ENCODE results near the gene OSMR.

The OSMR gene

GRCh38 chr5:38871790-38872551 is 26.2 kb downstream of the OSMR start:
- no peak for DNase-seq (ENCODE audit: low spot score)

- no peak for DNase-seq (ENCODE audit: low spot score)
Measured at GRCh38 chr5:38872826-38873225, 27.0 kb downstream of the OSMR start.

DNA sequence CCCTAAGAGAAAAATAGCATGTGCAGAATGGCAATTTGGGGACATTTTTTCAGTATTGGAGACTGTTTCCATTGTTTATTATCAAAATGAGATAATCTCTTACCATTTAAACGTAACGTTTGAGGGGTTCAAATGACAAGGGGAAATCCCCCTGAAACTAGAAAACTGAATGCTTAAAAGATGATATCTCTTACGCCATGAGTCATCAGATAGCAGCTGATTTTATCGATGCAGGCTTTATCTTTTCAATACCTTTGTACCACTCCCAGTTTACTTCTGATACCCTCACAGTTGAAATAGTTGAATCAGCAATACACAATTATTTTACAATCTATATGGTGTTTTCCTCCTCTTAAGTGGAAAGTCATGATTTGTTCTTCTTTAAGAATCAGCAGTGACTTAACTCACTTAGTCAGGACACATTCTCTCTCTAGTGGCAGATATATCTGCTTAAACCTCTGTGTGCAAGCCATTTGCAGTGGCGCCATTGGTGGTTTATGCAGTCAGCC is 29.2 kb downstream of the OSMR start:
- DNase-seq (ENCODE audit: low spot score) = no peak

GRCh38 chr5:38878391-38879077 is 32.7 kb downstream of the OSMR start:
- DNase-seq (ENCODE audit: low spot score) = no peak

GRCh38 chr5:38879078-38879460 is 33.3 kb downstream of the OSMR start:
- DNase-seq (ENCODE audit: low spot score) = no peak

DNA sequence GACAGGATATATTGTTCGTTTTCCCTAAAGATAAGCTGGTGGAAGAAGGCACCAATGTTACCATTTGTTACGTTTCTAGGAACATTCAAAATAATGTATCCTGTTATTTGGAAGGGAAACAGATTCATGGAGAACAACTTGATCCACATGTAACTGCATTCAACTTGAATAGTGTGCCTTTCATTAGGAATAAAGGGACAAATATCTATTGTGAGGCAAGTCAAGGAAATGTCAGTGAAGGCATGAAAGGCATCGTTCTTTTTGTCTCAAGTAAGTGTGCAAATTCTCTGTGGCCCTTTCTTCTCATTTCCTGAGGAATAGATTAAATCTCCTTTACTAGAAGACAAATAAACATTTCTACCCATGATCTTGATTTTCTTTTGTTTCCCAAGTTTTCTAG is 38.0 kb downstream of the OSMR start:
- DNase-seq (ENCODE audit: low spot score) = no peak

- DNase-seq (ENCODE audit: low spot score) = no peak
Measured at GRCh38 chr5:38885208-38885607, 39.4 kb downstream of the OSMR start.

DNA sequence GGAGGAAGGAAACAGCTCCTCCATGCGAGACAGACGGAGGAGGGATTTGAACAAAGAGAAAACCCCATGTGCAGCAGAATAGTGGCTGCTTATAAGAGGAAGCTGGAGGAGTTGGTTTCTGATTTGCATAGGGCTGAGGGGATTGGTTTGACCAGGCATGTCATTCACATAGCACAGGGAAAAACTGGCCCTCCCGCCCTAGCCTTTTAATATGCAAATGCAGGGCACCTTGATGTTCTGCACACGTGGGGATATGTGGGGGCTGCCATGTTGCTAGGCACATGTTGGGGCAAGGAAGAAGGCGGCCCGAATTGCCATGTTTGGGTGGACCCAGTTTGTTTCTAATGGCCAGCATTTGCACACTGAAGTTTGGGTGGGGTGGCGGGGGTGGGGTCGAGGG is 42.2 kb downstream of the OSMR start:
- no peak for DNase-seq (ENCODE audit: low spot score)

GRCh38 chr5:38889424-38889823 is 43.6 kb downstream of the OSMR start:
- DNase-seq (ENCODE audit: low spot score) = no peak

DNA sequence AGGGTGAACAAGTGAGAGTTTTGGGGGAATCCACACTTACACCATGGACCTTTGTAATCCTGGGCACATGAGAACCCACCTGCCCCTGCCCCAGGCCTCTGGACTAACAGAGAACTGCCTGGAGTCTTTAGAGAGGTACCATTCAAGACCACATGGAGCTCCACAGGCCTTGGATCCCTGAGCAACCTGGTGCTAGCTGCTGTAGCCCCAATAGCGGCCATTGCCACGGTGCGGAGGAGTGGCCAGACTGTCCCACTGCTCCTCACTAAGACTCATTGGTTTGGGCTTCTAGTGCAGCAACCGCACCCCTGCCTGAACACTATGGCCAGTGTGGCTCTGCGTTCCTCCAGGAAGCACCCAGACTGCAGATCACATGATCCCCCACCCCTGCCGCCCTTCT is 45.8 kb downstream of the OSMR start:
- no peak for DNase-seq (ENCODE audit: low spot score)

GRCh38 chr5:38892363-38892762 is 46.6 kb downstream of the OSMR start:
- no peak for DNase-seq (ENCODE audit: low spot score)

- DNase-seq (ENCODE audit: low spot score) = no peak
Measured at GRCh38 chr5:38896760-38897159, 50.9 kb downstream of the OSMR start.

DNA sequence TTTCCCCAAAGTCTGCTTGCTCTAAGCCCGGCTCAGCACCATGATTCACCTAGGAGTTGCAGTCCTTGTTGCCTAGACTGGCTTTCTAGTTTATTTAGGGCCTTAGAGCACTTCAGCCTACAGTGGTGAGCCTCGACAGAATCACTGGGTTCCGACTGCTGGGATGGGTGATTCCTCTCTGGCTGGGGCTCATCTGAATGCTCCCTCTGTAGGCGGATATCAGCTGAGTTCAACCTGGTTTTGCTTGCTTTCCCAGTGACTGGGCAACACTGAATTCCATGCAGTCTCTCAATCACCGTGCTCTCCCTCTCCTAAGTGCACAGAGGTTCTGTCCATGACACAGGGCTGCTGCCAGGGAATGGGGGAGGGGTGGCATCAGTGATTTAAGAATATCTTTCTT is 54.1 kb downstream of the OSMR start:
- DNase-seq (ENCODE audit: low spot score) = no peak

DNA sequence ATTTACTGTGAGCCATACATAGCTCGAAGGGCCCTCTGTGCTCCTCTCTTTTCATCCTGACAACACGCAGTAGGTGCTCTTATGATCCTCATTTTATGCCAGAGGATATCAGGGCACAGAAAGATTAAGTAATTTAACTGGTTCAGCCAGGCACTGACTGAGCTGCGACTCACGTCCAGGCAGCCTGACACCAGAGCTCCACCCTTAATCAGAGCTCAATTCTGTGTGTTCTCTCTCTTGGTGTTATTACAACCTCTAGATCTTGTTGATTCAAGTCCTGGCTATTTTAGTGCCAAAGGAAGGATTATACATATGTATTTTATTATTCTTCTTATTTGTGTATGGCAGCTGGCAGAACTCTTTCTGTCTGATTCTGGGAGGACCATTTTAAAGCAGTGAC is 59.7 kb downstream of the OSMR start:
- no peak for DNase-seq (ENCODE audit: low spot score)

GRCh38 chr5:38906503-38906902 is 60.7 kb downstream of the OSMR start:
- no peak for DNase-seq (ENCODE audit: low spot score)

GRCh38 chr5:38911933-38912332 is 66.1 kb downstream of the OSMR start:
- no peak for DNase-seq (ENCODE audit: low spot score)

DNA sequence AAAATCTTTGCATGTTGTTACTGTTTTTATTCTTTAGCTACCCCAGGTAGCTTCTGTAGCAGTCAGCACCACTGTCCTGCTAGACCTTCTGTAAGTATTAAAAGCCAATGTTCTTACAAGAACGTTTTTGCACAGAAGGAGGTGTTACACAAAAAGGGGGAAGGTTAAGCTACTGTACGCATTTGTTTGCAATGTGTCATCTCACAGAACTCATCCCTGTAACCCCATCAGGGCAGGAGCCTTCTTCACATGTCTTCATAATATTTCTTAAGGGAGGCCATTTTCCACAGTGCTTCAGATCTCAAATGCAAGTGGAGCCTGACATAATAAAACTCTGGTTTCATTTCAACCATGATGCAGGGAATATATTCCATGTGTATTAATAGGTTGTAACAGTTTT is 67.9 kb downstream of the OSMR start:
- DNase-seq (ENCODE audit: low spot score) = no peak

DNA sequence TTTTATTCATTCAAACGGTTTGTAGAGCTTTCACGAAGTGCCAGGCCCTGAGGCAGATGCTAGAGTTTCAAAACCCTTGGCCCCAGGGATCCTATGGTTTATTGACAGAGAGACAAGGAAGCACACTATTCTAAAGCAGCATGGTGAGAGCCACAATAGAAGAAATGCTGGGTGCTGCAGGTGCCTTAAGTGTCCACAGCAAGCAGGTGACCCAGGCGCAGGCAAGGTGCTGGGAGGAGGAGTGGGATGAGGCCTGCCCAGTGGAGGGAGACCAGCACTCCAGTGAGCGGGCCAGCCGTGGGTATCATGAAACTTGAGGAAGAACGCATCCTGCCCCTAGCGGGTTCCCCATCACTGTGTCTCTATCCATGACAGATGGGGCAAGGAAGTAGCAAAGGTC is 71.0 kb downstream of the OSMR start:
- no peak for DNase-seq (ENCODE audit: low spot score)

- DNase-seq (ENCODE audit: low spot score) = no peak
Measured at GRCh38 chr5:38921174-38921573, 75.4 kb downstream of the OSMR start.

DNA sequence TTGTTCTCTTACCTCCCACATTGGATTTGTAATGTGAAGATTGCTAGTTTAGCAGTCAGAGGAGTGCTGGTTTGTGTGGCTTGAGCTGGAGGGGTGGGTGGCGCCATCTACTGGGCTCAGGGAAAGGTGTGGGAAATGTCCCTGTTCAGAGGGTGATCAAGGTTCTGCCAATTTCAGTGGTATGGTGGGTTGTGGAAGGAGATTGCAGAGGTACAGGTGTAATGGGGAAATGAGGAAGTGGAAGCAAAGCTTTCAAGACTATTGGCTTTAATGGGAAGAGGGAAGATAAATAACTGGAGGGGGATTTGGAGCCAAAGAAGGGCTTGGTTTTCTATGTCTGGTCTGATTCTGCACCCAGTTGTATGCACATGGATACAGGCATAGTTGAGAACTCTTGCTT is 76.4 kb downstream of the OSMR start:
- peak; percentile 67 for DNase-seq (ENCODE audit: low spot score)

DNA sequence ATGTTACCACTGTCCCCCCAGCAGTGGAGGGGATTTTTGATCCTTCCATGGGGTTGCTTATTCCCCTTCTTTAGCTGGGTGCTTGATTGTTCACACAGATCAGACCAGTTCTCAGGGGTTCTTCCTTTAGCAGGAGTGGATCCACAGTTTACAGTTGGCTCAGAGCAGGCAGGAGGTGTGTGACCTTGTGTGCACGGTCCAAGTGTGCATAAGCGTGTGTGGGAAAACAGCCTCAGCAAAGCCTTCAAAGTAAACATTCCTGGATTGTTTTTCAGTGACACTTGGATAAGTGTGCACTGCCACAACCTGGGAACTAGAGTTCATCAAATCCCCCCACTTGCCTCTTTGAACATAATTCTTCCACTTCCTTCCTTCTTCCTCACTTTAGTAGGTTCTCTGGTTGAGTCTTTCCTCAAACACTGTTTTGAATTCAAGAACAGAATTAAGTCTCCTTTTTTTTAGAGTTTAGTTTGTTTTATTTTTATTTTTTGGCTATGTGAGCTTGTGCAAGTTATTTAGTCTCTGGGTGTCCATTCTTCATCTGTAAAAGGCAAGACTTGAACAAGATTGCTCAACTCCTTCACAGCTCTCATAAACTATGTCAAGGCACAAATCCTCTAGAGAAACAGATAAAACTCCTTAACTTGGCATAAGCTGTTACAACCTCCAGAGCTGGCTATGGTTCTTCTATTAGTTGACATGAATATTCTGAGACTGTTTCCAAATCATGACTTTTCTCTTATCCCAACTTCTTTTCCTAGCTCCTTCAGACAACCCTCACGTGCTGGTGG is 78.0 kb downstream of the OSMR start:
- DNase-seq (ENCODE audit: low spot score) = no peak

DNA sequence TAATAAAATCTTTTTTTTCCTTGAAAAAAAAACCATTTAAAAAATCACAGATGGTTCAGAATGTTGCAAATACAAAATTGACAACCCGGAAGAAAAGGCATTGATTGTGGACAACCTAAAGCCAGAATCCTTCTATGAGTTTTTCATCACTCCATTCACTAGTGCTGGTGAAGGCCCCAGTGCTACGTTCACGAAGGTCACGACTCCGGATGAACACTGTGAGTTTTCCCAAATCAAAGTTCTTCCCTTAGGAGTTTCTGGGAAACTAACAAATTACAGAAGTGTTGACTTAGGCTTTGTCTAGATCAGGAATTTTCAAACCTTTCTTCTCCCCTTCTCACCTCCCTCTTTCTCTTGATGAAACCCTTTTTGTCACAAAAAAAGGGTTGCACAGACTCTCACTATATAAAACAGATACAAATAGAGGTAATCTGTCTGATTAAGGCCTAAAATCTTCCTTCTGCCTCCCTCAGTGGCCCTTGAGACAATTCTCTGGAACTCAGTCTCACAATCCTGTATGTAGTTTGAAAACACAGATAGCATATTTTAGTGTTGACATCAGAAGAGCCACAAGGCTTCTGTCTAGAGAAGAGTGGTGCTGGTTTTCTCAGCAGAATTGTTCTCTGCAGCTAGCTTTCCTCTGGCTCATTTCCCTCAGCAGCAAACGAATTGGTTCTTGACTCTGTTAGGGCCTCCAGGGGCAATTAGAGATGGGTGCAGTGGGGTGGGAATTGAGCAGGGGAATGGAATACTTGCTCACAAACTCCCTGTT is 79.5 kb downstream of the OSMR start:
- no peak for DNase-seq (ENCODE audit: low spot score)

All from germinal center (tissue), 1 donor.